Embryonic facial prominence (tissue), 1 donor: ENCODE data around the gene TWF2.

Experiments
- DNase-seq: peaks from one replicate; pipeline ENCODE4 v3.0.0-alpha.2; 2016; ENCODE audit errors: extremely low spot score

The TWF2 gene

DNA sequence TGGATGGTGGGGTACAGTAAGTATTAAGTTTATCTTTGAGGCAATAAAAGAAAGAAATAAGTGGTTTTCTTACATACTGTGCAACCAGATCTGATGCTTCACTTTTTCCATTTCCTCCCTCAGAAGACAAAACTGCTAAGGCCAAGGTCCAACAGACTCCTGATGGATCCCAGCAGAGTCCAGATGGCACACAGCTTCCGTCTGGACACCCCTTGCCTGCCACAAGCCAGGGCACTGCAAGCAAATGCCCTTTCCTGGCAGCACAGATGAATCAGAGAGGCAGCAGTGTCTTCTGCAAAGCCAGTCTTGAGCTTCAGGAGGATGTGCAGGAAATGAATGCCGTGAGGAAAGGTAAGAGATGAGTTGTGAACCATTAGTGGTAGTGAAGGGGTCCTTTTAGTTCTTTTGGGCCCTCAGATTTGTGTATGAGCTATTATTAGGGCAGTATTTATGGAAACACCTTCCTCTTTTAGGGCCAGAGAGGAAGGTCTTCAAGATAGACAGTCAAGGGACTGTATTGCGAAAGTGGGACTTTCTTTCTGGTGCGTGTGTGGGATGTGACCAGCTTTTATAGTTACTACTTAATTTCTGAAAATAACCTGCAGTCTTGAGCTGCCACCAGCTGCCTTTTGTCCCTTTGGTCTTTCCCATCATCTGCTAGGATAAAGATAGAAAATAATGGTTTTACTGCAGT is 36.4 kb downstream of the TWF2 start:
- no peak for DNase-seq

- no peak for DNase-seq
Observed at GRCh38 chr3:52200981-52201679, 37.8 kb downstream of the TWF2 start.

DNA sequence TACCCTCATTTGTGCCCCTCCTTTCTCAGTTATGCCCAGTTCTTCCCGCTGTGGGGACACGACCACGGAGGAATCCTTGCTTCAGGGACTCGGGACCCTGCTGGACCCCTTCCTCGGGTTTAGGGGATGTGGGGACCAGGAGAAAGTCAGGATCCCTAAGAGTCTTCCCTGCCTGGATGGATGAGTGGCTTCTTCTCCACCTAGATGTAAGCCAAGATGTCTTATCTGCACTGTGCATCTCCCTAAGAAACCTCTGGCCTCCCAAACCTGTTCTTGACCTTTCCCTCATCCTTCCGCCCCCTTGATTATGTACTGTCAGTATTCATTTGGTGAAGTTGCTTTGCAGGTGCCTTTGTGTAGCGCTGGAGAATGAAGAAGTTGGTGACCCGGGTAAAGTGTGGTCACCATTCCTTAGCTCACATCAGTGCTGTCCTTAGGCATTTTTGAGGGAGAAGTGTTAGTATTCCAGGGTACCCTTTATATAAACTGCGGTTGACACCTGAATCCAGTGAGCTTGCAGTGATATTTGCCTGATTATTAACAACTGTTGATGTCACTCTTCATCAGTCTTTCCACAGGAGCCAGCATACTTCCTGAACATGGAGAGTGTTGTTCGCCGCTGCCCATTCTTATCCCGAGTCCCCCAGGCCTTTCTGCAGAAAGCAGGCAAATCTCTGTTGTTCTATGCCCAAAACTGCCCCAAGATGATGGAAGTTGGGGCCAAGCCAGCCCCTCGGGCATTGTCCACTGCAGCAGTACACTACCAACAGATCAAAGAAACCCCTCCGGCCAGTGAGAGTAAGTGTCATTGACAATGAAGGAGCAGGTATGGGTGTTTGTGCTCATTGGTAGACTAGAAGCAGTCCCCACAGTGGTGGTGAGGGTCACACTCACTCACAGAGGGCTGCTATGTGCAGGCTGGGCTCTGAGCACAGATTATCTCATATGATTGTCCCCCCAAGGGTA is 40.0 kb downstream of the TWF2 start:
- no peak for DNase-seq

DNA sequence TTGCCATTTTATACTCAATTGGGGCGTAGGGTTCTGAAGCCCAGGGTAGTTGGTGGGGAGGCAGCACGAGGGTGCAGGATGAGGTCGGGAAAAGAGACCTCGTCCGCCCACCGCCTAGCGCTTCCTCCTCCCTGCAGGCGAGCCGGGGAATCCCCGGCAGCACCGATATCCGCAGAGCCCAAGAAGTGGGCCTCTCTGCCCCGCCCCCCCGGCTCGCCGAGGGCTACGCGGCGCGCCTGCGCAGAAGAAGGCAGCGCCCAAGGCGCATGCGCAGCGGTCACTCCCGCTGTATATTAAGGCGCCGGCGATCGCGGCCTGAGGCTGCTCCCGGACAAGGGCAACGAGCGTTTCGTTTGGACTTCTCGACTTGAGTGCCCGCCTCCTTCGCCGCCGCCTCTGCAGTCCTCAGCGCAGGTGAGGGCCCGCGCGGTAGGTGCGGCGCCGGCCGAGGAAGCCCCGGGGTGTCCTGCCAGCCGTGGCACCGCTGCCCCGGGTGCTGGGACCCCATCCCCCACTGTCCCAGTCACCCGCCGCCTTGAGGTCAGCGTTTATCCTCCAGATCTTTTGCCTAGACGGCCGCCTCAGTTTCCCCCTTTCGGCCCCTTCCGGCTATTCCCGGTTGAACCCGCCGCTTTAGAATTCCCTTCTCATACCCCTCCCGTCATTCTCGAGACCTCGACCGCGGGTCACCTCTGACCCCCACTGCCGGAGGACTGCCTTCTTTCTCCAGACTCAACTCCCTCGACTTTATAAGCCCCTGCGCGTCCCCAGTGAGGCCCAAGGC is 40.9 kb downstream of the TWF2 start, which contains the start of gene ALAS1:
TSS of gene ALAS1 (plus strand) at position 319 of the 784 bp plus-strand sequence. CDS start 1,082 bp downstream, outside the sequence.
- DNase-seq, result peak; percentile 77

DNA sequence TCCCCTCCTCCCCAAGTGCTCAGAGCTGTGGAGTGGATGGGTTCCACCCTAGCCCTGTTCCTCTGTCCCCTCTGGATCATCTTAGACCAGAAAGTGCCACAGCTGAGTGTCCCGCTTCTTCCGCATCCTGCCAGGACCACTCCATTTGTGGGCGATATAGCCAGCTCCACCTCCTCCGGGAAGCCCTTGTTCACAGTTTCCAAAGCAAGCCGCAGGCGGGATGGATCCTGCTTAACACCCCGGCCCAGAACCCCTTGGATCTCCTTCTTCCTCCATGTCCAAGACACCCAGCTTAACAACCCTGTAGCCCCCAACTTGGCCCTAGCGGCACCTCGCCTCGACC is 41.5 kb downstream of the TWF2 start:
- DNase-seq, result no peak

- no peak for DNase-seq
Observed at GRCh38 chr3:52196977-52197376, 42.0 kb downstream of the TWF2 start.

- no peak for DNase-seq
Observed at GRCh38 chr3:52195823-52196331, 43.1 kb downstream of the TWF2 start.

DNA sequence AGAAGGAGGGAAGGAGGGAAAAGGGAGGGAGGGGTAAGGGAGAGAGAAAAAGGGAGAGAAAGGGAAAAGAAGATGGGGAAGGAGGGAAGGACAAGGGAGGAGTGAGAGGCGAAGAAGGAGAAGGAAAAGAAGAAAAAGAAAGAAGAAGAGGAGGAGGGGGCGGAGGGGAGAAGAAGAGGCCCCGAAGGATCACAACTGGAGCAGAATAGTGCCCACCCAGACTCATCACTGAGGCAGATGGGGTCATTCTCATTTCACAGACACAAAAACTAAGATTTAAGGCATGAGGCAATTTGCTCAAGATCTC is 43.7 kb downstream of the TWF2 start:
- DNase-seq, result no peak

DNA sequence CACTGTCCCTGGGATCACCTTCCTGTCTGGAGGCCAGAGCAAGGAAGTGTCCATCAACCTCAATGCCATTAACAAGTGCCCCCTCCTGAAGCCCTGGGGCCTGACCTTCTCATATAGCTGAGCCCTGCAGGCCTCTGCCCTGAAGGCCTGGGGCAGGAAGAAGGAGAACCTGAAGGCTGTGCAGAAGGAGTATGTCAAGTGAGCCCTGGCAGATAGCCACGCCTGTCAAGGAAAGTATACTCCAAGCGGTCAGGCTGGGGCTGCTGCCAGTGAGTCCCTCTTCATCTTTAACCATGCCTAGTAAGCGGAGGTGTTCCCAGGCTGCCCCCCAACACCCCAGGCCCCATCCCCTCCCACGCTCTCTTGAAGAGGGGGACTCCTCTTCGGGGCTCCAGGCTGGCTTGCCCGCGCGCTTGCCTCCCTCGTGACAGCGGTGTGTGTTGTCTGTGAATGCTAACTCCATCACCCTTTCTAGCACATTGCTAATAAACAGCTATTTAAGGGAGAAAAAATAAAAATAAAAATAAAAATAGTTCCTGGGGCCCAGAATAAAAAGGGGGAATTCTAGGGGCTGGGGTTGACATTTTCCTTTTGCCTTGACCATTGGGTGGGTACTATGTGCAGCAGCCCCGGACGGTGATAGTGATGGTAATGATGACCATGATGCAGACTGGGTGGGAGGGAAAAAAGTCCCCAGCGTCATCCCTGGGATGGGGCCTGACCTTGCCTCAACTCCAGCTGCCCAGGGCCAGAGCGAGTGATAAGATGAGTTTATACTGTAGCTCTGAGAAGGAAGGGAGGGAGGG is 44.3 kb downstream of the TWF2 start:
- DNase-seq, result no peak

GRCh38 chr3:52193065-52193464 is 45.9 kb downstream of the TWF2 start:
- no peak for DNase-seq

DNA sequence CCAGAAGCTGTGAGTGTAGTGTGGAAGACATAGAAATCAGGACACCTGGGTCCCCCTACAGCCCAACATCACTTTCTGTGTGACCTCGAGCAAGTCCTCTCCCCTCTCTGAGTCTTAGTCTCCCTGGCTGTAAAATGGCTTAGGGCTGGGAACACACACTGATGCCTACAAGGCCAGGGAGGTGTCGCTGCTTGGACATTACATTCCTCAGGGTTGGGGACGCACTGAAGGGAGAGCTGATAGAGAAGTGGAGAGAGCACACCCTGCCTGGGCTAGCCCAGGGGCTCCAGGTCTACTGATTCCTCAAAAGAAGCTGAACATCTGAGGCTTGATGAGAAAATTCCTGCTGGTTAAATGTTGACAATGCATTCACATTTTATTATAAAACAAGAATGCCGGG is 47.3 kb downstream of the TWF2 start:
- DNase-seq, result no peak

DNA sequence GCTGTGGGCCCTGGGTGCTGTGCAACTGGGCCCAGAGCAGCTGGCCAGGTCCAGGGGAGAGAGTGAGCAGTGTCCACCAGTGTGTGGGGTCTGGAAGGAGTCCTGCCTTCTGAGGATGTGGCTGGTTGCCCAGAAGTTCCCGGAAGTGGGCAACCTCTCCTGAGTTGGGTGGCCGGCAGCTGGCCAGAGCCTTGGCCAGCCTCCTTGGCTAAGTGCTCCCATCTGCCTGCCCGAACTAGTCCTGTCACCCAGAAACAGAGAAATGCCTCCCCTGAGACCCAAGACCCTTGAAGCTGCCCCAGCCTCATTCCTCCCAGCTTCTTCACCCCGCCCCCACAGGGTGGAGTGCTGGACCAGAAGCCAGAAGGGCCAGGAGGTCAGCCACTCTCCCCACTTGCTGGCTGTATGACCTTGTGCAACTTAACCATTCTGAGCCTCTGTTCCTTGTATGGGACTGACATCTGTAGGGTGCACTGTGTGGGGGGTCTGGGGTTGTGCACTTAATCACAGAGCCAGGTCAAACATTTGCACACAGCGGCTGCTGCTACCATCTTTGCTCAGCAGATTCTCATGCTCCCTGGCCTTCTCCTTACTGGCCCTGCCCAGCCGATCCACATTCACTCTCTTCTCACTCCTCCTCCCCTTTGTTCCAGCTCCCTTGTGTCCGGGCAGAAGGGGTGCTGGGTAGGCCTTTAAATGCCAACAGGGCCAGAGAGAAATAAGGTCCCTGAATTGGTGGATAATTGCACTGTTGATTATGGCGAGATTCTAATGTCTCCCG is 48.5 kb downstream of the TWF2 start:
- DNase-seq, result no peak

DNA sequence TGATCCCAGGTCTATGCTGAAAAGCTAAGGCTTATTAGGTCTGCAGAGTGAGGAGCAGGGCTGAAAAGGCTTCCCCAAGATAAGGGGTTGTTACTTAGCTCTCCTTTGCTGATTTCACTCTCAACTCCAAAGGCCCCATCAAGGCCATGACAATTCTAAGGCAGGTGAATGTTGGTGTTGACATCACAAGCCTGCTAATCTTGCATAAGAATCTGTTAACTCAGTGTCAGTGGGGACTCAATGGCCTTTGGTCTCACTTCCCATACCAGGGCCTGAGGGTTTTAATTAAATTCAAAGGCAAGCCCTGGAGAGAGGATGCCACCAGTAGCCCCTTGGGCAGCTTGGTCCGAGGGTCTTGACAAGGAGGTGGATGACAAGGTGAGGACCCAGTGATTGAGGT is 50.4 kb downstream of the TWF2 start:
- no peak for DNase-seq

DNA sequence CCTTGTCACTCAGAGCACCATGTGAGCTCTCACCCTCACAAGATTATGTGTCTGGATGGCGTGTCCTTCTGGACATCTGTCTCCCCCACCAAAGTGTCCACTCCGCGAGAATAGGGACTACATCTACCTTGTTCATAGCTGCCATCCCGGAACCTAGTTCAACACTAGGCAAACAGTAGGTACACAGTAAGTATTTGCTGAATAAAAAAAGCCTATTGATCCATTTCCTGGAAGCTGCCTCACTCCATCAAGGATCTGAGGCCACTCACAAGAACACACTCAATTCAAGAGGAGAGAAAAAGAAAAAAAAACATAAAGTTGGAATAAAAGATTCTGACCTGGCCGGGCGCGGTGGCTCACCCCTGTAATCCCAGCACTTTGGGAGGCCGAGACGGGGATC is 52.2 kb downstream of the TWF2 start:
- no peak for DNase-seq

DNA sequence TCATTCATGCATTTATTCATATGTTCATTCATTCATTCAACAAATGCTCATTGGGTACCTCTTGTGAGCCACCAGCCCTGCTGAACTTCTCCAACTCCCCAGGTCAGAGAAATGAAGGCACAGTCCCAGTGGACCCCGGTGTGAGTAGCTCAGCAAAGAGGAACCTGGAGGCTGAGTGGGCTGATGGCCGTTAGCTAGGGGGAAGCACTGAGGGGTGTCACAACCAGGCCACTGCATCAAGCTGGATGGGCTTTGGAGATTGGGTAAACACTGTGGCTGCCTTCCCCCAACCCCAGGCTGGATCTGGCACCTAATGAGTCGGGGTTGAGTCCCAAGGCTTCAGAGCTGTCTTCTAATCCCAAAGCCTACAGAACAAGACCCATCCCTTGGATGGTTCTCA is 53.1 kb downstream of the TWF2 start:
- DNase-seq, result no peak

- no peak for DNase-seq
Observed at GRCh38 chr3:52185311-52185710, 53.6 kb downstream of the TWF2 start.

- DNase-seq, result no peak
Observed at GRCh38 chr3:52184690-52185089, 54.3 kb downstream of the TWF2 start.

DNA sequence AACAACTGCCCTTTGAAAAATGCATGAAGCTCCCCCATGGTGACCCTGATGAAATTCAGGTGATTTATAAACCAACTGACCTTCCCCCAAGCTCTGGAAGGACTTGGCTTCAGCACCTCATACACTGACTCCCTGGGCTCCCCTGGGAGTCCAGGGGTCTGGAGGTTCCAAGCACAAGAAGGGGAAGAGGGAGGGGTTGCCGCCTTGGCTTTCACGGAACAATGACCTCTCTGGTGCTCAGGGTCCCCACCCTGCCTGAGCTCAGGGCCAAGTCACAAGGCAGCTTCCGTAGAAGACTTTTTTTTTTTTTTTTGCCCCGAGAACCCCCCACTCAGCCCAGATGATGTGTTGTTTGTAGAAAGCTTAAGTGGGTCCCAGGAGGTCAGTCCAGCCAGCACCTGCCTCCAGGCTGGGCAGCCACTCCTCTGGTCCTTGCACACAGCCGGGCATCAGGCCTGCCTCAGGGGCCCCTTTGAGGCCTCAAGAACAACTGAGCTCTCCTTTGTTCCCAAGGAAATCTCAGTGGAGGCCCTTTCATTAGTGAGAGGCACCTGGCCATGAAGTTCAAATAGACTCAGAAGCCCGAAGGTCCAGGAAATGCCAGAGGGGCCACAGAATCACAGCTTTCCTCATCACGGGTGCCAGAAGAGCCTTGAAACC is 55.0 kb downstream of the TWF2 start:
- no peak for DNase-seq

GRCh38 chr3:52182691-52183090 is 56.3 kb downstream of the TWF2 start:
- no peak for DNase-seq
